ENCODE measurements around the gene ARHGAP29. TPM values are rescaled to one million over a fixed set of nuclear protein-coding genes. Genes with fewer than 3 reads are reported as not detected.

The ARHGAP29 gene
- polyA plus RNA-seq, 3 donors = 0.69 to 0.98 (median 0.81) TPM

DNA sequence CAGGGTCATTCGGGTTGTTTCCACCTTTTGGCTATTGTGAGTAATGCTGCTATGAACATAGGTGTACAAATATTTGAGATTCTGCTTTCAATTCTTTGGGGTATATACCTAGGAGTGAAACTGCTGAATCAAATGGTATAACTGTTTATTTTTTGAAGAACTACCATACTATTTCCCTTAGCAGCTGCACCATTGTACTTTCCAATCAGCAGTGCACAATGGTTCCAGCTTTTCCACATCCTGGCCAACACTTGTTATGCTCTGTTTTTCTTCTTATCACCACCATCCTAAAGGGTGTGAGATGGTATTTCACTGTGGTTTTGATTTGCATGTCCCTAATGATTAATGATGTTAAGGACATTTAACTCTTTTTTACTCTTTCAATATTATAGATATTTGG, 112.8 kb downstream of the ARHGAP29 start:
- Histone ChIP-seq H3K27me3 (ENCODE audit: control insufficient read depth in 2 of 2, insufficient read depth in 2 of 2, low read length in 2 of 2) (peaks cover 25 to 52% of the 10 kb centered on the region in 2 donors), H3K9ac (ENCODE audit: insufficient read depth, low read length, poor library complexity, severe bottlenecking) (no peak overlapping the region), H3K27ac (ENCODE audit: low read depth in 1 of 2, low read length in 2 of 2) (no peak overlapping the region), H3K79me2 (ENCODE audit: insufficient read depth, low read length) (no peaks in the 10 kb centered on the region), H2AFZ (ENCODE audit: insufficient read depth, low read depth, low read length, poor library complexity, severe bottlenecking) (no peak overlapping the region), H3K4me1 (ENCODE audit: control insufficient read depth in 1 of 2, insufficient read depth in 2 of 2, low read length in 2 of 2) (peaks cover 0 to 6% of the 10 kb centered on the region in 2 donors), H3K9me3 (replicated peaks in 1 of 2; ENCODE audit: control insufficient read depth in 1 of 2, insufficient read depth in 1 of 2, low read length in 2 of 2) (no peaks in the 10 kb centered on the region), H3K36me3 (replicated peaks in 1 of 2; ENCODE audit: control insufficient read depth in 1 of 2, insufficient read depth in 2 of 2, low read length in 2 of 2) (no peaks in the 10 kb centered on the region), H3K4me3 (replicated peaks in 1 of 3; ENCODE audit: low read depth in 2 of 3, low read length in 3 of 3) (no peak overlapping the region), H4K20me1 (ENCODE audit: insufficient read depth, low read length) (no peaks in the 10 kb centered on the region), H3K4me2 (replicated peaks; ENCODE audit: extremely low read depth, low read length, poor library complexity, severe bottlenecking) (no peak overlapping the region)
- Mint-ChIP-seq H3K36me3 (no peaks in the 10 kb centered on the region), H3K9me3 (peaks cover 0 to 2% (median 0%) of the 10 kb centered on the region in 7 donors), H3K27ac (peak overlapping the region in 1 of 7 donors; percentile 51), H3K4me1 (peaks cover 12% of the 10 kb centered on the region), H3K4me3 (no peak overlapping the region), H3K27me3 (ENCODE audit: low read depth in 3 of 3) (peaks cover 30 to 47% (median 40%) of the 10 kb centered on the region in 3 donors)
- TF ChIP-seq, protein P1, sequence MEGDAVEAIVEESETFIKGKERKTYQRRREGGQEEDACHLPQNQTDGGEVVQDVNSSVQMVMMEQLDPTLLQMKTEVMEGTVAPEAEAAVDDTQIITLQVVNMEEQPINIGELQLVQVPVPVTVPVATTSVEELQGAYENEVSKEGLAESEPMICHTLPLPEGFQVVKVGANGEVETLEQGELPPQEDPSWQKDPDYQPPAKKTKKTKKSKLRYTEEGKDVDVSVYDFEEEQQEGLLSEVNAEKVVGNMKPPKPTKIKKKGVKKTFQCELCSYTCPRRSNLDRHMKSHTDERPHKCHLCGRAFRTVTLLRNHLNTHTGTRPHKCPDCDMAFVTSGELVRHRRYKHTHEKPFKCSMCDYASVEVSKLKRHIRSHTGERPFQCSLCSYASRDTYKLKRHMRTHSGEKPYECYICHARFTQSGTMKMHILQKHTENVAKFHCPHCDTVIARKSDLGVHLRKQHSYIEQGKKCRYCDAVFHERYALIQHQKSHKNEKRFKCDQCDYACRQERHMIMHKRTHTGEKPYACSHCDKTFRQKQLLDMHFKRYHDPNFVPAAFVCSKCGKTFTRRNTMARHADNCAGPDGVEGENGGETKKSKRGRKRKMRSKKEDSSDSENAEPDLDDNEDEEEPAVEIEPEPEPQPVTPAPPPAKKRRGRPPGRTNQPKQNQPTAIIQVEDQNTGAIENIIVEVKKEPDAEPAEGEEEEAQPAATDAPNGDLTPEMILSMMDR (IDR thresholded peaks at IDR 0.05) = no peak
- intact Hi-C loops (cut with micrococcal nuclease) = no loop called here
- WGBS (ENCODE audit: insufficient coverage) = no CpG with 5 or more reads among the region's 1 CpG
- DNase-seq = no peak

GRCh38 chr1:94122201-94122970, 115.0 kb downstream of the ARHGAP29 start:
- WGBS (ENCODE audit: insufficient coverage) = 70% methylated on average over 5 of the region's 5 CpGs
- no peak overlapping the region for H3K9ac ChIP-seq (ENCODE audit: insufficient read depth, low read length, poor library complexity, severe bottlenecking)

More at GRCh38 chr1:94122201-94122970, 115.0 kb downstream of the ARHGAP29 start:
- no peaks in the 10 kb centered on the region for H4K20me1 ChIP-seq (ENCODE audit: insufficient read depth, low read length)
- H3K27ac ChIP-seq (ENCODE audit: low read depth in 1 of 2, low read length in 2 of 2) = no peak overlapping the region
- H2AFZ ChIP-seq (ENCODE audit: insufficient read depth, low read depth, low read length, poor library complexity, severe bottlenecking) = no peak overlapping the region
- peaks cover 28 to 60% of the 10 kb centered on the region in 2 donors for H3K27me3 ChIP-seq (ENCODE audit: control insufficient read depth in 2 of 2, insufficient read depth in 2 of 2, low read length in 2 of 2)
- DNase-seq = no peak
- TF ChIP-seq, protein P1 (IDR thresholded peaks at IDR 0.05) = no peak
- Mint-ChIP-seq H3K4me3 (peak overlapping the region in 1 of 2 donors; percentile 52), H3K9me3 (peaks cover 0 to 2% (median 0%) of the 10 kb centered on the region in 7 donors), H3K36me3 (no peaks in the 10 kb centered on the region), H3K27ac (no peak overlapping the region), H3K4me1 (peaks cover 12% of the 10 kb centered on the region), H3K27me3 (ENCODE audit: low read depth in 3 of 3) (peaks cover 42 to 61% (median 45%) of the 10 kb centered on the region in 3 donors)
- no peaks in the 10 kb centered on the region for H3K9me3 ChIP-seq (replicated peaks in 1 of 2; ENCODE audit: control insufficient read depth in 1 of 2, insufficient read depth in 1 of 2, low read length in 2 of 2)
- peaks cover 0 to 6% of the 10 kb centered on the region in 2 donors for H3K4me1 ChIP-seq (ENCODE audit: control insufficient read depth in 1 of 2, insufficient read depth in 2 of 2, low read length in 2 of 2)
- intact Hi-C loops (cut with micrococcal nuclease) = no loop called here
- no peak overlapping the region for H3K4me2 ChIP-seq (replicated peaks; ENCODE audit: extremely low read depth, low read length, poor library complexity, severe bottlenecking)
- H3K4me3 ChIP-seq (replicated peaks in 1 of 3; ENCODE audit: low read depth in 2 of 3, low read length in 3 of 3) = no peak overlapping the region
- H3K36me3 ChIP-seq (replicated peaks in 1 of 2; ENCODE audit: control insufficient read depth in 1 of 2, insufficient read depth in 2 of 2, low read length in 2 of 2) = no peaks in the 10 kb centered on the region
- H3K79me2 ChIP-seq (ENCODE audit: insufficient read depth, low read length) = no peaks in the 10 kb centered on the region

Other genes with a start within 250 kb of the ARHGAP29 start
- not detected for gene ABCA4, start 116.4 kb downstream of the ARHGAP29 start, polyA plus RNA-seq
- gene ABCD3, start 180.8 kb upstream of the ARHGAP29 start, polyA plus RNA-seq = 10 to 100 TPM in 2 of 3 donors, 1 to 10 TPM in 1; 7.8 to 24.9 (median 21.0) TPM

Data from CD14-positive monocyte (primary cell).